SK-N-SH (cell line): Measurements from ENCODE around the gene ENTPD2. TPM values are rescaled to one million over a fixed set of nuclear protein-coding genes. Genes with fewer than 3 reads are reported as not detected.

Experiments used
- CTCF ChIA-PET: fragments of 300-600, 350-600 bp; formaldehyde crosslinking; extraction: SDS; loops from one replicate; lab custom pipeline; 2021; lab: Yijun Ruan, JAX
- POLR2A ChIA-PET: fragments of 350-600 bp; sonication (Branson Sonifier 250); formaldehyde crosslinking; extraction: SDS; loops from one replicate; lab custom pipeline; 2020; ENCODE audit warnings: antibody characterized with exemption, inconsistent platforms; lab: Yijun Ruan, JAX
- DNase-seq: peaks from one replicate; pipeline ENCODE4 v3.0.0; 2012
- H2AFZ ChIP-seq: fragments of 200-600 bp; sonication (generic); 2 replicates; pipeline ENCODE4 v1.8.1; 2016; ENCODE audit warnings: antibody characterized with exemption, mild to moderate bottlenecking, low read depth
- H3F3A ChIP-seq: fragments of 200-600 bp; sonication (generic); replicated peaks from 2 replicates; pipeline ENCODE3; 2016; ENCODE audit warnings: antibody characterized with exemption, mild to moderate bottlenecking; ENCODE audit not compliant: insufficient read depth
- H3K27ac ChIP-seq, 2 experiments: fragments of 200-500 bp in 1 of 2; fragments of 200-600 bp in 1 of 2; sonication (Bioruptor generic) in 1 of 2; sonication (generic), shearing (Covaris generic) in 1 of 2; 2 replicates each; pipeline versions ENCODE4 v1.5.1 to v1.6.1; 2014 to 2016; ENCODE audit warnings: low read depth in 2 of 2, inconsistent platforms in 1 of 2, low read length in 1 of 2, mild to moderate bottlenecking in 1 of 2, mixed read lengths in 1 of 2
- H3K27me3 ChIP-seq: fragments of 200-600 bp; sonication (generic), shearing (Covaris generic); 2 replicates; pipeline ENCODE4 v1.6.1; 2016; ENCODE audit warnings: mixed run types; ENCODE audit not compliant: insufficient read depth
- H3K36me3 ChIP-seq, 2 experiments: fragments of 200-500 bp in 1 of 2; fragments of 200-600 bp in 1 of 2; sonication (Bioruptor generic) in 1 of 2; sonication (generic) in 1 of 2; replicated peaks in 1 of 2; 2 replicates each; pipeline versions ENCODE3 to v1.5.1; 2014 to 2016; ENCODE audit warnings: low read length in 1 of 2, mild to moderate bottlenecking in 1 of 2; ENCODE audit not compliant: insufficient read depth in 2 of 2, control insufficient read depth in 1 of 2
- H3K4me1 ChIP-seq, 2 experiments: fragments of 200-500 bp in 1 of 2; fragments of 200-600 bp in 1 of 2; sonication (Bioruptor generic) in 1 of 2; sonication (generic), shearing (Covaris generic) in 1 of 2; 2 replicates each; pipeline versions ENCODE4 v1.5.1 to v1.6.1; 2014 to 2016; ENCODE audit warnings: low read depth in 1 of 2, low read length in 1 of 2, mixed run types in 1 of 2; ENCODE audit not compliant: insufficient read depth in 2 of 2, control insufficient read depth in 1 of 2
- H3K4me2 ChIP-seq: fragments of 200-600 bp; sonication (generic), shearing (Covaris generic); 2 replicates; pipeline ENCODE4 v1.6.1; 2017; ENCODE audit warnings: mixed run types
- H3K4me3 ChIP-seq, 2 experiments: fragments of 200-500 bp in 1 of 2; fragments of 200-600 bp in 1 of 2; sonication (Bioruptor generic) in 1 of 2; sonication (generic), shearing (Covaris generic) in 1 of 2; 2 replicates each; pipeline versions ENCODE4 v1.5.1 to v1.8.1; 2014 to 2016; ENCODE audit warnings: low read depth in 2 of 2, inconsistent platforms in 1 of 2, low read length in 1 of 2, mild to moderate bottlenecking in 1 of 2, mixed read lengths in 1 of 2, moderate library complexity in 1 of 2
- H3K79me2 ChIP-seq: fragments of 200-600 bp; sonication (generic); 2 replicates; pipeline ENCODE4 v1.8.1; 2017; ENCODE audit warnings: mild to moderate bottlenecking; ENCODE audit not compliant: insufficient read depth
- H3K9ac ChIP-seq: fragments of 200-600 bp; sonication (generic); 2 replicates; pipeline ENCODE4 v1.6.1; 2017; ENCODE audit warnings: mixed run types
- H3K9me2 ChIP-seq: fragments of 200-600 bp; sonication (generic); 2 replicates; pipeline ENCODE4 v1.6.1; 2017; ENCODE audit warnings: mixed run types
- H3K9me3 ChIP-seq: fragments of 200-600 bp; sonication (generic); 2 replicates; pipeline ENCODE4 v1.6.1; 2017; ENCODE audit warnings: mixed run types, mild to moderate bottlenecking, moderate library complexity
- H4K20me1 ChIP-seq: fragments of 200-600 bp; sonication (generic); 2 replicates; pipeline ENCODE4 v1.6.1; 2017; ENCODE audit warnings: mild to moderate bottlenecking, mixed run types; ENCODE audit not compliant: insufficient read depth
- ELF1 ChIP-seq: IDR thresholded peaks from 2 replicates; pipeline ENCODE4 v1.4.0; 2012
- EP300 ChIP-seq, 2 experiments: IDR thresholded peaks; 2 replicates each; pipeline versions ENCODE4 v1.4.0 to v1.6.1; 2012; ENCODE audit warnings: borderline replicate concordance in 1 of 2, low read depth in 1 of 2, low read length in 1 of 2
- EZH2phosphoT487 ChIP-seq: fragments of 200-600 bp; sonication (generic); IDR thresholded peaks from 2 replicates; pipeline ENCODE4 v1.6.1; 2017; ENCODE audit warnings: low read depth, mixed run types, mild to moderate bottlenecking, antibody characterized with exemption, moderate library complexity, borderline replicate concordance
- FOSL2 ChIP-seq: IDR thresholded peaks from 2 replicates; pipeline ENCODE4 v1.4.0; 2012; ENCODE audit warnings: low read depth, mild to moderate bottlenecking, moderate library complexity, borderline replicate concordance
- FOXJ3 ChIP-seq: sonication (generic); formaldehyde crosslinking; IDR thresholded peaks from 2 replicates; pipeline ENCODE4 v1.5.1; 2020; ENCODE audit warnings: mild to moderate bottlenecking, missing genetic modification reagents
- MAX ChIP-seq: IDR thresholded peaks from 2 replicates; pipeline ENCODE4 v1.4.0; 2012; ENCODE audit warnings: low read depth
- MEF2A ChIP-seq: IDR thresholded peaks from 2 replicates; pipeline ENCODE4 v1.4.0; 2012; ENCODE audit warnings: low read depth, borderline replicate concordance
- NFIC ChIP-seq: IDR thresholded peaks from 2 replicates; pipeline ENCODE4 v1.4.0; 2012; ENCODE audit warnings: borderline replicate concordance
- POLR2AphosphoS5 ChIP-seq: IDR thresholded peaks from 2 replicates; pipeline ENCODE4 v1.6.1; 2012; ENCODE audit warnings: low read depth, low read length
- RAD21 ChIP-seq: IDR thresholded peaks from 2 replicates; pipeline ENCODE4 v1.6.1; 2012; ENCODE audit warnings: mild to moderate bottlenecking, low read length
- TAF1 ChIP-seq: IDR thresholded peaks from 2 replicates; pipeline ENCODE4 v1.6.1; 2012; ENCODE audit warnings: low read depth, mild to moderate bottlenecking, low read length, moderate library complexity, borderline replicate concordance
- TEAD4 ChIP-seq: IDR thresholded peaks from 2 replicates; pipeline ENCODE4 v1.4.0; 2012; ENCODE audit warnings: mild to moderate bottlenecking, borderline replicate concordance; ENCODE audit not compliant: insufficient read depth
- WGBS: methylation state at CpG from one replicate; pipeline ENCODE4 v1.1.6; 2017; ENCODE audit warnings: low lambda C conversion rate; 5-methylcytosine and 5-hydroxymethylcytosine counted together
- polyA plus RNA-seq, 3 experiments: library from polyadenylated mRNA; depleted of rRNA; stranded (reverse); fragments of >200 nt; gene quantifications; 2 replicates each; pipeline ENCODE4 v1.2.3, GENCODE V29; 2012
- TF ChIP-seq, protein P1 (sequence below): fragments of 200-600 bp; sonication (generic); IDR thresholded peaks from 2 replicates; pipeline ENCODE4 v1.6.1; 2017; ENCODE audit warnings: antibody characterized with exemption, mild to moderate bottlenecking, moderate library complexity
- TF ChIP-seq, protein P2 (sequence below): fragments of 150-350 bp; IDR thresholded peaks from 2 replicates; pipeline ENCODE4 v1.6.1; 2017; ENCODE audit warnings: antibody characterized with exemption, low read length, low read depth, borderline replicate concordance

Gene ENTPD2
- polyA plus RNA-seq, 1 of the 3 experiments (the other 2 are of a cell fraction), result not detected

DNA sequence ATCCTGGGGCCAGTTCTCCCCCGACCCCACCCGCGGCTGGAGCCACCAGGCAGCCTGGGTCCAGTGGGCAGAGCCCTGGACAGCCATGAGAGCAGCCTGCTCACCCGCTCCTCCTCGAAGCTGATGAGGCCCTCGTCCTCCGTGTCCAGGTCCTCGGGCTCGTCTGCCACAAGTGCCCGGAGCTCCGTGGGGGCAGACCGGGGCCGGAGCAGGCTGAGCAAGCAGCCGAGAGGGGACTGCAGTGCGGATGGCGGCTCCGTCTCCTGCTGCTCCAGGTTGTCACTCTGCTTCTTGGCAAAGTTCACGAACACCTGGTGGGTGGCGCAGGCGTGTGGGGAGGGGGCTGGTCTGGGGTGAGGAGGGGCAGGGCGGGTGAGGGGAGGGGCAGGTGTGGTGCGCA, 45.5 kb downstream of the ENTPD2 start:
- H3K4me2 ChIP-seq, result no peak overlapping the region
- no peak overlapping the region for H3K27ac ChIP-seq
- H4K20me1 ChIP-seq, result no peaks in the 10 kb centered on the region
- H3K9ac ChIP-seq, result no peak overlapping the region
- TF ChIP-seq EZH2phosphoT487 (no peak), MEF2A (no peak), NFIC (no peak), TAF1 (no peak), EP300 (IDR thresholded peaks at IDR 0.05; ENCODE audit: borderline replicate concordance in 1 of 2, low read depth in 1 of 2, low read length in 1 of 2) (no peak), ELF1 (no peak), MAX (no peak), TEAD4 (no peak), FOSL2 (no peak), POLR2AphosphoS5 (no peak), FOXJ3 (CRISPR knock-in tag) (no peak)
- TF ChIP-seq, protein P1, sequence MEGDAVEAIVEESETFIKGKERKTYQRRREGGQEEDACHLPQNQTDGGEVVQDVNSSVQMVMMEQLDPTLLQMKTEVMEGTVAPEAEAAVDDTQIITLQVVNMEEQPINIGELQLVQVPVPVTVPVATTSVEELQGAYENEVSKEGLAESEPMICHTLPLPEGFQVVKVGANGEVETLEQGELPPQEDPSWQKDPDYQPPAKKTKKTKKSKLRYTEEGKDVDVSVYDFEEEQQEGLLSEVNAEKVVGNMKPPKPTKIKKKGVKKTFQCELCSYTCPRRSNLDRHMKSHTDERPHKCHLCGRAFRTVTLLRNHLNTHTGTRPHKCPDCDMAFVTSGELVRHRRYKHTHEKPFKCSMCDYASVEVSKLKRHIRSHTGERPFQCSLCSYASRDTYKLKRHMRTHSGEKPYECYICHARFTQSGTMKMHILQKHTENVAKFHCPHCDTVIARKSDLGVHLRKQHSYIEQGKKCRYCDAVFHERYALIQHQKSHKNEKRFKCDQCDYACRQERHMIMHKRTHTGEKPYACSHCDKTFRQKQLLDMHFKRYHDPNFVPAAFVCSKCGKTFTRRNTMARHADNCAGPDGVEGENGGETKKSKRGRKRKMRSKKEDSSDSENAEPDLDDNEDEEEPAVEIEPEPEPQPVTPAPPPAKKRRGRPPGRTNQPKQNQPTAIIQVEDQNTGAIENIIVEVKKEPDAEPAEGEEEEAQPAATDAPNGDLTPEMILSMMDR, result no peak
- TF ChIP-seq, protein P2, sequence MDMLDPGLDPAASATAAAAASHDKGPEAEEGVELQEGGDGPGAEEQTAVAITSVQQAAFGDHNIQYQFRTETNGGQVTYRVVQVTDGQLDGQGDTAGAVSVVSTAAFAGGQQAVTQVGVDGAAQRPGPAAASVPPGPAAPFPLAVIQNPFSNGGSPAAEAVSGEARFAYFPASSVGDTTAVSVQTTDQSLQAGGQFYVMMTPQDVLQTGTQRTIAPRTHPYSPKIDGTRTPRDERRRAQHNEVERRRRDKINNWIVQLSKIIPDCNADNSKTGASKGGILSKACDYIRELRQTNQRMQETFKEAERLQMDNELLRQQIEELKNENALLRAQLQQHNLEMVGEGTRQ, result no peak
- 85% methylated on average over 11 of the region's 22 CpGs for WGBS
- POLR2A ChIA-PET, result interaction anchor here (1.1 kb wide), 1 partner anchor 12 kb away, joined by 3 read pairs; the partner anchor contains the start of gene CLIC3
- H3F3A ChIP-seq, result no peaks in the 10 kb centered on the region
- no peak for DNase-seq
- no peak overlapping the region for H3K4me3 ChIP-seq
- no peaks in the 10 kb centered on the region for H3K9me3 ChIP-seq
- CTCF ChIA-PET, result interaction anchor here (3.1 kb wide), 2 partner anchors 20 to 27 kb away, joined by 14 to 16 read pairs; partner anchors contain the start of gene ABCA2
- H3K27me3 ChIP-seq, result no peaks in the 10 kb centered on the region
- no peaks in the 10 kb centered on the region for H3K9me2 ChIP-seq
- H3K4me1 ChIP-seq, result no peaks in the 10 kb centered on the region
- peaks cover 0 to 10% of the 10 kb centered on the region in 2 experiments for H3K36me3 ChIP-seq
- no peak overlapping the region for H2AFZ ChIP-seq
- H3K79me2 ChIP-seq, result no peaks in the 10 kb centered on the region

- Histone ChIP-seq H3K79me2 (no peaks in the 10 kb centered on the region), H3K9ac (no peak overlapping the region), H3F3A (no peaks in the 10 kb centered on the region), H3K9me2 (no peaks in the 10 kb centered on the region), H3K27ac (no peak overlapping the region; a peak in 1 of 4 replicates), H3K27me3 (no peaks in the 10 kb centered on the region), H4K20me1 (no peaks in the 10 kb centered on the region), H3K9me3 (no peaks in the 10 kb centered on the region), H3K36me3 (peaks cover 0 to 10% of the 10 kb centered on the region in 2 experiments), H3K4me2 (no peak overlapping the region), H2AFZ (no peak overlapping the region), H3K4me3 (no peak overlapping the region), H3K4me1 (no peaks in the 10 kb centered on the region)
- CTCF ChIA-PET, result interaction anchor here (1.1 to 3.1 kb wide), 3 partner anchors 17 to 27 kb away, joined by 3 to 16 read pairs (median 14); partner anchors contain the start of gene ABCA2
- peak; percentile 63 for DNase-seq
- TF ChIP-seq MEF2A (no peak), RAD21 (0 out of 2 replicates have a peak, but pooled peaks have one; percentile 12)
- POLR2A ChIA-PET, result interaction anchor here (1.1 kb wide), 1 partner anchor 12 kb away, joined by 3 read pairs; the partner anchor contains the start of gene CLIC3
- 88% methylated on average over 12 of the region's 13 CpGs for WGBS
Measured at GRCh38 chr9:137007816-137008270, 46.0 kb downstream of the ENTPD2 start.
